BJ (cell line): Measurements from ENCODE around the gene EIF4A2. TPM values are rescaled to one million over a fixed set of nuclear protein-coding genes. Genes with fewer than 3 reads are reported as not detected.
"Not testable (repeated sequence)": the region's sequence is repeated elsewhere in the genome, so short reads cannot be mapped to it uniquely, and the experiment has no call there.

Experiments used
- CTCF ChIA-PET: fragments of 350-600 bp; formaldehyde crosslinking; extraction: SDS; loops from one replicate; lab custom pipeline; 2021; ENCODE audit warnings: antibody characterized with exemption, inconsistent platforms; lab: Yijun Ruan, JAX
- POLR2A ChIA-PET: fragments of 300-600 bp; sonication (Branson Sonifier 250); formaldehyde crosslinking; extraction: SDS; loops from one replicate; lab custom pipeline; 2021; ENCODE audit warnings: antibody characterized with exemption; lab: Charles Lee
- DNase-seq: peaks from one replicate; pipeline ENCODE4 v3.0.0-alpha.2; 2011; ENCODE audit warnings: low read depth
- H3K27me3 ChIP-seq: 2 replicates; pipeline ENCODE4 v1.6.0; 2011; ENCODE audit warnings: low read length; ENCODE audit not compliant: control insufficient read depth, insufficient read depth
- H3K36me3 ChIP-seq: 2 replicates; pipeline ENCODE4 v1.5.1; 2011; ENCODE audit warnings: low read length; ENCODE audit not compliant: control insufficient read depth, insufficient read depth
- H3K4me3 ChIP-seq: 2 replicates; pipeline ENCODE4 v1.5.1; 2011; ENCODE audit warnings: low read depth, mild to moderate bottlenecking, control low read depth, low read length
- polyA plus RNA-seq: library from polyadenylated mRNA; depleted of rRNA; stranded (reverse); fragments of >200 nt; gene quantifications from 2 replicates; pipeline ENCODE4 v1.2.3, GENCODE V29; 2011
- TF ChIP-seq, protein P1 (sequence below): IDR thresholded peaks from 2 replicates; pipeline ENCODE4 v1.5.1; 2011; ENCODE audit warnings: low read depth, mild to moderate bottlenecking, control low read depth, inconsistent platforms, low read length, moderate library complexity; ENCODE audit not compliant: insufficient read depth

EIF4A2 gene
- polyA plus RNA-seq, 1 experiment = 210 TPM

DNA sequence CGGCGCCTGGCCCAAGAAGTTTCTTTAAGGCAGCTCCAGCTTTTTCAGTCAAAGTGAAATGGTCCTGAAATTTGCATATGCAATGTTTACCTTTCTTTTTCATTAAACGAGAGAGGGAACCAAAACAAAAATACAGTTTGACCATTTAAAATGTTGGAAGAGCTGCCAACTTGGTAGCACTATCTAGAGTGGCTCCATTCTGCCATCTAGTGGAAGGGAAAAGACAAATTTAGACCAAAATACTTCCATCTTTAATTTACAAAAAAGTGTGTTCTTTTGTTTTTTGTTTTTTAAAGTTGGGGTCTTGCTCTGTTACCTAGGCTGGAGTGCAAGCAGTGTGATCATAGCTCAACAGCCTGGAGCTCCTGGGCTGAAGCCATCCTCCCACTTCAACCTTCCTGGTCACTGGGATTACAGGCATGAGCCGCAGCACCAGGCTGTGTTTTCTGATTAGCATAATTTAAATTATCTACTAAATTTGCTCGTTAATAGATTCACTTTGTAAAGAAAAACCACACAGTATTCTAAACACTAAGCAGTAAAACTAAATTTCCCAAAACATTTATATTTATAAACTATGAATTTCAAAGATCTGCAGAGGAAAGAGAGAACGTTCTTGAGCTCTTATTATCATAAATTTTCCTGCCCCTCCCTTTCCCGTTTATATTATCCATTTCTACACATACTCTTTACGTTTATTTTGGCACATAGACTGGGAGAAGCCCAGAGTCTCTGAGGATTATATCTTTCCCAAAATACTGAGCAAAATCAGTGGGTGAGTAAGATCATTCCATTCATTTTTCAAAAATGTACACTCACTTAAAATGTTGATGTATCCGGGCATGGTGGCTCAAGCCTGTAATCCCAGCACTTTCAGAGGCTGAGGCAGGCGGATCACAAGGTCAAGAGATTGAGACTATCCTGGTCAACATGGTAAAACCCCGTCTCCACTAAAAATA lies 38.3 kb downstream of the EIF4A2 start:
- Histone ChIP-seq H3K4me3 (no peak overlapping the region), H3K27me3 (no peaks in the 10 kb centered on the region), H3K36me3 (no peaks in the 10 kb centered on the region)
- TF ChIP-seq, protein P1, sequence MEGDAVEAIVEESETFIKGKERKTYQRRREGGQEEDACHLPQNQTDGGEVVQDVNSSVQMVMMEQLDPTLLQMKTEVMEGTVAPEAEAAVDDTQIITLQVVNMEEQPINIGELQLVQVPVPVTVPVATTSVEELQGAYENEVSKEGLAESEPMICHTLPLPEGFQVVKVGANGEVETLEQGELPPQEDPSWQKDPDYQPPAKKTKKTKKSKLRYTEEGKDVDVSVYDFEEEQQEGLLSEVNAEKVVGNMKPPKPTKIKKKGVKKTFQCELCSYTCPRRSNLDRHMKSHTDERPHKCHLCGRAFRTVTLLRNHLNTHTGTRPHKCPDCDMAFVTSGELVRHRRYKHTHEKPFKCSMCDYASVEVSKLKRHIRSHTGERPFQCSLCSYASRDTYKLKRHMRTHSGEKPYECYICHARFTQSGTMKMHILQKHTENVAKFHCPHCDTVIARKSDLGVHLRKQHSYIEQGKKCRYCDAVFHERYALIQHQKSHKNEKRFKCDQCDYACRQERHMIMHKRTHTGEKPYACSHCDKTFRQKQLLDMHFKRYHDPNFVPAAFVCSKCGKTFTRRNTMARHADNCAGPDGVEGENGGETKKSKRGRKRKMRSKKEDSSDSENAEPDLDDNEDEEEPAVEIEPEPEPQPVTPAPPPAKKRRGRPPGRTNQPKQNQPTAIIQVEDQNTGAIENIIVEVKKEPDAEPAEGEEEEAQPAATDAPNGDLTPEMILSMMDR = peak; percentile 67
- DNase-seq = no peak
- ChIA-PET CTCF (interaction anchor here (0.5 to 8.4 kb wide), 19 partner anchors 13 to 858 kb away, joined by 3 to 196 read pairs (median 3); partner anchors contain the start of gene AHSG), POLR2A (no interaction called here)

DNA sequence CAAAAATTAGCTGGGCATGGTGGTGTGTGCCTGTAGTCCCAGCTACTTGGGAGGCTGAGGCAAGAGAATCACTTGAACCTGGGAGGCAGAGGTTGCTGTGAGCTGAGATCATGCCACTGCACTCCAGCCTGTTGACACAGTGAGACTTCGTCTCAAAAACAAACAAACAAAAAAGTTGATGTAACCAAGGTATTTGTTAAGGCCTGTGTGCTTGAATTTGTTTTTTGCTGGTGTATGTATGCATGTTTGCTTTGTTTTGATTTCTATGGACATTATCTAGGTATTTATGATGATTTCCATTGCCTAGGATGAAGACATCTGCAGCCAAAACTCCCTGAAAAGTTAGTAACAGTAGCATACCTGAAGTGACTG lies 39.0 kb downstream of the EIF4A2 start:
- POLR2A ChIA-PET, DNase-seq, H3K27me3 ChIP-seq, H3K4me3 ChIP-seq, H3K36me3 ChIP-seq: not testable (repeated sequence)
- CTCF ChIA-PET = interaction anchor here (0.9 to 8.4 kb wide), 8 partner anchors 17 to 561 kb away, joined by 3 to 196 read pairs (median 3); partner anchors contain the start of gene AHSG

DNA sequence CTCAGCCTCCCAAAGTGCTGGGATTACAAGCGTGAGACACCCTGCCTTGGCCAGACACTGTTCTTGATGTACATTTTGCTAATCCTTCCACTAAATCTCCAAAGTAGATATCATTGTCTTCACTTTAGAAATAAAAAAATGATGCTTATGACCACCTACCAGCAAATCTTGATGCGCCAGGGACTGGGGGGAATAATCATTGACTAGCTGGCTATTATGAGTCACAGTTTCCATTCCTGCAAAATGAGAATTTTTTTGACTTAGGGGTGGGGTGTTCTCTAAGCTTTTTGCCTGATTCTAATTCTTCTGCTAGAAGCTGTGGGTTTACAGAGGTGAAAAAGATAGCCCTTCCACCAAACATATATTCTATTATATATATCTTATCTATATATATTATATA lies 40.0 kb downstream of the EIF4A2 start:
- CTCF ChIA-PET = interaction anchor here (0.7 to 8.4 kb wide), 3 partner anchors 210 to 341 kb away, joined by 3 to 196 read pairs (median 3); partner anchors contain the start of gene AHSG
- POLR2A ChIA-PET = no interaction called here
- no peak overlapping the region for H3K4me3 ChIP-seq
- no peaks in the 10 kb centered on the region for H3K36me3 ChIP-seq
- DNase-seq = no peak
- TF ChIP-seq, protein P1 = no peak
- peaks cover 1% of the 10 kb centered on the region for H3K27me3 ChIP-seq

DNA sequence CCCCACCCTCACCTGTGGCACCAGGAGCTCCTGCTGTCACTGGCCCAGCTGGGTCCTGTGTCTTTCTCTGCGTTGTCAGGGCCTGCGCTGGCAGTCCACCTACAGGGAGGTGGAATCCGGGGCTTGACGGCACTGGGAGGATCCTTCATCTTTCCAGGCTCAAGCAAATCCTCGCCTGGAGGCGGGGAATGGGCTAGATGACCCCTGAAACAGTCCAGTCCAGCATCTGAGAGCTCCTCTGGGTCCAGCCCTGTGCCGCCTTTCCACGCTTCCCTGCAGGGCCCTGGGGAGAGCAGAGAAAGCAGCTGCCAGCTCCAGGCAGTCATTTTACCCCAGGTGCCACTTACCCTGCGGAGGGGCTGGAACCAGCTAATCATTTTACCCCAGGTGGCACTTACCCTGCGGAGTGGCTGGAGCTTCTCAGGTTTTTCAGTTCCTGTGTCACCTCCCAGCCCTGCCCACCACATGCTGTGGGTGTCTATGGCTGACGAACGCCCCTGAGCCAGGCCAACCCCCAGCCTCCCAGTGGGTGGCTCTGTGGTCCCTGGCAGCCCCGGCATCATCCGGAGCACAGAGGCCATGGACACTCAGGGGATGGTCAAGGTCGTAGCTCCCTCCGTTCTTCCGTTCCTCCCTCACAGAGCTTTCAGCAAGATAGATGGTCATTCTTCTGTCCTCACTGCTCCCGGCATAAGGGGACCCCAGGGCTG lies 41.2 kb downstream of the EIF4A2 start:
- POLR2A ChIA-PET = no interaction called here
- Histone ChIP-seq H3K36me3 (no peaks in the 10 kb centered on the region), H3K27me3 (peaks cover 7% of the 10 kb centered on the region), H3K4me3 (no peak overlapping the region)
- CTCF ChIA-PET = interaction anchor here (1.5 to 8.4 kb wide), 4 partner anchors 10 to 340 kb away, joined by 3 to 196 read pairs (median 6); partner anchors contain the start of gene AHSG
- DNase-seq = no peak
- TF ChIP-seq, protein P1 = no peak

DNA sequence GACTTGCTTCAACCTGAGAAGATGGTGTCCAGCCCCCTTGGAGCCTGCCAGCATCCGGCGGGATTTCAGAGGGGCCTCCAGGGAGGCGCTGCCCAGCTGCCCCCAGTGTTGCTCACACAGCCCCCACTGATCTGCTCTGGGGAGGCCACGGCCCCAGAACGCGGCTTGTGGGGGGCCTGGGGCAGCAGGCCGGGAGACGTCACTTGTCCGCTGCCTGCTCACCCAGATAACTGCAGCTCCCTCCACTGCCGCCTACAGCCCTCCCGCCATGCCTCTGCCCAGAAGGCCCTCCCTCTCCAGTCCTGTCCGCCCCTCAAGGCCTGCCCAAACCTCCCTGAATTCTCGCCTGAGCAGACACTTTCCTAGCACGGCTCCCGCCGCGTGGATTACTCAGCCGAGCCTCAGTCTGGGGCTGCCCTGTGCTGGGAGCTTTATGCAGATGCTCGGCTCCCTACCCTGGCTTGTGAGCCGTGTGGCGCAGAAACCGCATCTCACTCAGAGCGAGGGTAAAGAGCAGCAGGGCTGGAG lies 42.0 kb downstream of the EIF4A2 start:
- ChIA-PET POLR2A (no interaction called here), CTCF (interaction anchor here (0.7 to 8.4 kb wide), 4 partner anchors 11 to 339 kb away, joined by 3 to 196 read pairs (median 6); partner anchors contain the start of gene AHSG)
- Histone ChIP-seq H3K36me3 (no peaks in the 10 kb centered on the region), H3K27me3 (peaks cover 13% of the 10 kb centered on the region), H3K4me3 (no peak overlapping the region)
- no peak for DNase-seq
- TF ChIP-seq, protein P1 = no peak
